HepG2 (cell line): ENCODE measurements around the gene MTA1. TPM values are rescaled to one million over a fixed set of nuclear protein-coding genes. Genes with fewer than 3 reads are reported as not detected.

Source experiments
- ARNTL ChIP-seq: sonication (generic); formaldehyde crosslinking; IDR thresholded peaks from 2 replicates; pipeline ENCODE4 v1.4.0; 2020; ENCODE audit warnings: mild to moderate bottlenecking, missing genetic modification reagents
- DNMT3B ChIP-seq: conservative IDR thresholded peaks from 2 replicates; pipeline ENCODE4 v1.6.1; 2016; ENCODE audit warnings: missing biosample characterization, control low read depth
- FOXO4 ChIP-seq: sonication (generic); formaldehyde crosslinking; conservative IDR thresholded peaks from 2 replicates; pipeline ENCODE4 v1.8.1; 2023; ENCODE audit warnings: missing genetic modification reagents
- HOXA5 ChIP-seq: sonication (generic); formaldehyde crosslinking; IDR thresholded peaks from 2 replicates; pipeline ENCODE4 v1.4.0; 2020; ENCODE audit warnings: missing genetic modification reagents
- IRF2 ChIP-seq: IDR thresholded peaks from 2 replicates; pipeline ENCODE4 v1.6.1; 2018; ENCODE audit warnings: missing genetic modification reagents, missing compliant biosample characterization
- KLF16 ChIP-seq, 2 experiments: sonication (generic) in 1 of 2; formaldehyde crosslinking in 1 of 2; IDR thresholded peaks; 2 replicates each; pipeline versions ENCODE4 v1.6.1 to v1.8.0; 2016 to 2023; ENCODE audit warnings: missing genetic modification reagents in 2 of 2, missing compliant biosample characterization in 1 of 2
- MED8 ChIP-seq: sonication (generic); formaldehyde crosslinking; IDR thresholded peaks from 2 replicates; pipeline ENCODE4 v1.8.1; 2023; ENCODE audit warnings: mild to moderate bottlenecking, missing genetic modification reagents; ENCODE audit not compliant: insufficient replicate concordance
- MEIS1 ChIP-seq: sonication (generic); formaldehyde crosslinking; IDR thresholded peaks from 2 replicates; pipeline ENCODE4 v1.9.0; 2021; ENCODE audit warnings: mild to moderate bottlenecking, missing genetic modification reagents, moderate library complexity, borderline replicate concordance
- MZF1 ChIP-seq: sonication (generic); formaldehyde crosslinking; IDR thresholded peaks from 2 replicates; pipeline ENCODE4 v1.8.1; 2023; ENCODE audit warnings: mild to moderate bottlenecking, missing genetic modification reagents, borderline replicate concordance
- NR2F2 ChIP-seq: IDR thresholded peaks from 2 replicates; pipeline ENCODE4 v1.6.1; 2012; ENCODE audit warnings: low read depth, inconsistent platforms, borderline replicate concordance
- POLR2AphosphoS5 ChIP-seq: IDR thresholded peaks from 2 replicates; pipeline ENCODE4 v1.6.1; 2012; ENCODE audit warnings: low read depth, low read length
- RFXANK ChIP-seq: IDR thresholded peaks from 2 replicates; pipeline ENCODE4 v1.6.1; 2016
- SAFB2 ChIP-seq: sonication (generic); formaldehyde crosslinking; IDR thresholded peaks from 2 replicates; pipeline ENCODE4 v1.5.1; 2020; ENCODE audit warnings: missing genetic modification reagents, low read depth, mild to moderate bottlenecking, borderline replicate concordance
- TOPORS ChIP-seq: sonication (generic); formaldehyde crosslinking; IDR thresholded peaks from 2 replicates; pipeline ENCODE4 v1.8.0; 2023; ENCODE audit warnings: mild to moderate bottlenecking, missing genetic modification reagents
- ZNF205 ChIP-seq: IDR thresholded peaks from 2 replicates; pipeline ENCODE4 v1.6.1; 2018; ENCODE audit warnings: missing biosample characterization, missing genetic modification reagents
- ZNF224 ChIP-seq: sonication (generic); formaldehyde crosslinking; IDR thresholded peaks from 2 replicates; pipeline ENCODE4 v1.5.0; 2020; ENCODE audit warnings: mild to moderate bottlenecking, missing genetic modification reagents
- ZNF292 ChIP-seq: sonication (generic); formaldehyde crosslinking; IDR thresholded peaks from 2 replicates; pipeline ENCODE4 v1.8.1; 2022; ENCODE audit warnings: mild to moderate bottlenecking, low read depth, missing genetic modification reagents, borderline replicate concordance
- ZNF354B ChIP-seq: sonication (generic); formaldehyde crosslinking; IDR thresholded peaks from 2 replicates; pipeline ENCODE4 v1.8.0; 2022; ENCODE audit warnings: mild to moderate bottlenecking, missing genetic modification reagents
- ZNF564 ChIP-seq: sonication (generic); formaldehyde crosslinking; IDR thresholded peaks from 2 replicates; pipeline ENCODE4 v1.8.1; 2023; ENCODE audit warnings: mild to moderate bottlenecking, missing genetic modification reagents
- ZNF724P ChIP-seq: sonication (generic); formaldehyde crosslinking; IDR thresholded peaks from 2 replicates; pipeline ENCODE4 v1.8.0; 2022; ENCODE audit warnings: missing genetic modification reagents, borderline replicate concordance
- polyA plus RNA-seq, 8 experiments: library from polyadenylated mRNA; depleted of rRNA in 3 of 8; stranded (reverse) in 7 of 8; unstranded in 1 of 8; fragments of >200 nt; fragmentation: Illumina TruSeq in 4 of 8; extraction: Trizol in 4 of 8; gene quantifications; 2 replicates each; pipeline versions ENCODE4 v1.2.1 to v1.2.3, GENCODE V29; 2011 to 2016; ENCODE audit warnings: low read depth in 4 of 8, missing spikeins in 1 of 8, mixed read lengths in 1 of 8; ENCODE audit not compliant: insufficient read depth in 1 of 8
- total RNA-seq, 5 experiments: library from RNA; depleted of rRNA; stranded (reverse); fragments of >200 nt; fragmentation: Illumina TruSeq; extraction: Trizol; gene quantifications; 2 replicates each; pipeline ENCODE4 v1.2.3, GENCODE V29; 2016; ENCODE audit warnings: low read depth in 1 of 5
- TF ChIP-seq, protein P1 (sequence below): sonication (generic); formaldehyde crosslinking; IDR thresholded peaks from 2 replicates; pipeline ENCODE4 v1.8.1; 2022; ENCODE audit warnings: mild to moderate bottlenecking, missing genetic modification reagents
- TF ChIP-seq, protein P2 (sequence below), 2 experiments: sonication (generic) in 1 of 2; formaldehyde crosslinking in 1 of 2; IDR thresholded peaks; 2 replicates each; pipeline versions ENCODE4 v1.4.0 to v1.6.1; 2018 to 2020; ENCODE audit warnings: missing genetic modification reagents in 2 of 2, borderline replicate concordance in 1 of 2, low read depth in 1 of 2, mild to moderate bottlenecking in 1 of 2, missing biosample characterization in 1 of 2
- TF ChIP-seq, protein P3 (sequence below): sonication (generic); formaldehyde crosslinking; IDR thresholded peaks from 2 replicates; pipeline ENCODE4 v1.9.0; 2021; ENCODE audit warnings: missing genetic modification reagents, borderline replicate concordance

The MTA1 gene
- total and polyA plus RNA-seq, 2 of the 13 experiments (the other 11 are each of a cell fraction or from before 2014, with no cell fraction given): 35.2 to 85.8 TPM

DNA sequence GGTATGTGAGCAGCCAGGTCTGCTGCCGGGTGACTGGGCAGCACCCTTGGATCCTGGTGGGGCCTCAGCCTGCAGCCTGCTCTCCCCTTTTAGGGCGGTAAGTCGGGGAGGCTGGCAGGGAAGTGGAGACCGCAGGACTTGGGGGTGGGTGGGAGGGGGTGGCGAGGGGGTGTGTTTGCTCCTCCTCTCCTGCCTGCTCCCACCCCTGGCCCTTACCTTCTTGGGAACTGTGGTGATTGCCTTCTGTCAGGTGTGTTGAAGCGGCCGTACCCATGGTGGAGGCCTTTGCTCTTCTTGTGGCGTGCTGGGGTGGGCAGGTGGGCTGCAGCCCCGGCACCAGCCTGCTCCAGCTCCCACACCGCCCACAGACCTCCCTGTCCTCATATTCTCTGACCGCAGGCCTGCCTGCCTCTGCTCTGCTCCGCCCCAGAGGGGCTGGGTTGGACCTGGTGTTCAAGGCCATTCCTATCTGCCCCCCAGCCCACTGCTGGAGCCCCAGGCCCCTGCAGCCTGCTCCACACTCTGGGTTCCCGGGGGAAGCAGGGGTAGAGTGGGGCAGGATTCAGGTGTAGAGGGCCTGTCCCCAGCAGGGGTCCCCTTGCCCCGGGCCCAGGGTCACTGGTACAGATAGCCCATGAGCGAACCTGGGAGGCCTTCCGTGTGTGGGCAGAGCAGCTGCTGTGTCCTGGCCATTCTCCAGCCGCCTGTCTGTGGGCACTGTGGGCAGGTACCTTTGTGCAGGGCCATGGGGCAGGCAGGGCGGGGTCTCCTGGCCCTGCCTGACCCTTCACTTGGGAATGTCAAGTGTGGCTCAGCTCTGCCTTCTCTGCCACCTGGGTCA, 76.6 kb downstream of the MTA1 start (continued):
- TF ChIP-seq MED8: peak; percentile 88
- TF ChIP-seq NR2F2: peak; percentile 54; the same call in 1 of the 2 replicates
- TF ChIP-seq ZNF205: no peak
- TF ChIP-seq ZNF292: no peak; the same call in 1 of the 2 replicates
- peak; percentile 90 for TF ChIP-seq POLR2AphosphoS5
- TF ChIP-seq RFXANK: no peak; the same call in 1 of the 2 replicates
- peak; percentile 60; the same call in 1 of the 2 replicates for TF ChIP-seq SAFB2 (CRISPR knock-in tag)
- peak; percentile 56 for TF ChIP-seq IRF2
- TF ChIP-seq, protein P1, sequence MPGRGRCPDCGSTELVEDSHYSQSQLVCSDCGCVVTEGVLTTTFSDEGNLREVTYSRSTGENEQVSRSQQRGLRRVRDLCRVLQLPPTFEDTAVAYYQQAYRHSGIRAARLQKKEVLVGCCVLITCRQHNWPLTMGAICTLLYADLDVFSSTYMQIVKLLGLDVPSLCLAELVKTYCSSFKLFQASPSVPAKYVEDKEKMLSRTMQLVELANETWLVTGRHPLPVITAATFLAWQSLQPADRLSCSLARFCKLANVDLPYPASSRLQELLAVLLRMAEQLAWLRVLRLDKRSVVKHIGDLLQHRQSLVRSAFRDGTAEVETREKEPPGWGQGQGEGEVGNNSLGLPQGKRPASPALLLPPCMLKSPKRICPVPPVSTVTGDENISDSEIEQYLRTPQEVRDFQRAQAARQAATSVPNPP (CRISPR knock-in tag): no peak
- TF ChIP-seq, protein P2, sequence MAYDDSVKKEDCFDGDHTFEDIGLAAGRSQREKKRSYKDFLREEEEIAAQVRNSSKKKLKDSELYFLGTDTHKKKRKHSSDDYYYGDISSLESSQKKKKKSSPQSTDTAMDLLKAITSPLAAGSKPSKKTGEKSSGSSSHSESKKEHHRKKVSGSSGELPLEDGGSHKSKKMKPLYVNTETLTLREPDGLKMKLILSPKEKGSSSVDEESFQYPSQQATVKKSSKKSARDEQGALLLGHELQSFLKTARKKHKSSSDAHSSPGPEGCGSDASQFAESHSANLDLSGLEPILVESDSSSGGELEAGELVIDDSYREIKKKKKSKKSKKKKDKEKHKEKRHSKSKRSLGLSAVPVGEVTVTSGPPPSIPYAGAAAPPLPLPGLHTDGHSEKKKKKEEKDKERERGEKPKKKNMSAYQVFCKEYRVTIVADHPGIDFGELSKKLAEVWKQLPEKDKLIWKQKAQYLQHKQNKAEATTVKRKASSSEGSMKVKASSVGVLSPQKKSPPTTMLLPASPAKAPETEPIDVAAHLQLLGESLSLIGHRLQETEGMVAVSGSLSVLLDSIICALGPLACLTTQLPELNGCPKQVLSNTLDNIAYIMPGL (CRISPR knock-in tag; IDR thresholded peaks at IDR 0.05; ENCODE audit: borderline replicate concordance in 1 of 2, low read depth in 1 of 2): peak in 1 of 2 experiments; percentile 75; a peak in 1 of 4 replicates
- TF ChIP-seq KLF16 (CRISPR knock-in tag; IDR thresholded peaks at IDR 0.05): 0 out of 4 replicates have a peak, but pooled peaks of 1 of the 2 experiments have one; percentile 36
- TF ChIP-seq FOXO4: no peak
- TF ChIP-seq, protein P3, sequence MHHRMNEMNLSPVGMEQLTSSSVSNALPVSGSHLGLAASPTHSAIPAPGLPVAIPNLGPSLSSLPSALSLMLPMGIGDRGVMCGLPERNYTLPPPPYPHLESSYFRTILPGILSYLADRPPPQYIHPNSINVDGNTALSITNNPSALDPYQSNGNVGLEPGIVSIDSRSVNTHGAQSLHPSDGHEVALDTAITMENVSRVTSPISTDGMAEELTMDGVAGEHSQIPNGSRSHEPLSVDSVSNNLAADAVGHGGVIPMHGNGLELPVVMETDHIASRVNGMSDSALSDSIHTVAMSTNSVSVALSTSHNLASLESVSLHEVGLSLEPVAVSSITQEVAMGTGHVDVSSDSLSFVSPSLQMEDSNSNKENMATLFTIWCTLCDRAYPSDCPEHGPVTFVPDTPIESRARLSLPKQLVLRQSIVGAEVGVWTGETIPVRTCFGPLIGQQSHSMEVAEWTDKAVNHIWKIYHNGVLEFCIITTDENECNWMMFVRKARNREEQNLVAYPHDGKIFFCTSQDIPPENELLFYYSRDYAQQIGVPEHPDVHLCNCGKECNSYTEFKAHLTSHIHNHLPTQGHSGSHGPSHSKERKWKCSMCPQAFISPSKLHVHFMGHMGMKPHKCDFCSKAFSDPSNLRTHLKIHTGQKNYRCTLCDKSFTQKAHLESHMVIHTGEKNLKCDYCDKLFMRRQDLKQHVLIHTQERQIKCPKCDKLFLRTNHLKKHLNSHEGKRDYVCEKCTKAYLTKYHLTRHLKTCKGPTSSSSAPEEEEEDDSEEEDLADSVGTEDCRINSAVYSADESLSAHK (CRISPR knock-in tag): no peak
- 0 out of 2 replicates have a peak, but pooled peaks have one; percentile 21 for TF ChIP-seq ZNF724P (CRISPR knock-in tag)
- TF ChIP-seq ZNF564 (CRISPR knock-in tag): peak; percentile 22
- TF ChIP-seq ARNTL (CRISPR knock-in tag): peak; percentile 51
- no peak for TF ChIP-seq HOXA5 (CRISPR knock-in tag)
- no peak for TF ChIP-seq MZF1 (CRISPR knock-in tag)
- no peak for TF ChIP-seq DNMT3B (CRISPR knock-in tag)
- TF ChIP-seq ZNF354B: no peak
- TF ChIP-seq ZNF224 (CRISPR knock-in tag): no peak; the same call in 1 of the 2 replicates
- peak; percentile 63; the same call in 1 of the 2 replicates for TF ChIP-seq MEIS1 (CRISPR knock-in tag)
- TF ChIP-seq TOPORS: no peak
